H9 (cell line): ENCODE measurements around the gene SYNE2. TPM values are rescaled to one million over a fixed set of nuclear protein-coding genes. Genes with fewer than 3 reads are reported as not detected.
"Not testable (repeated sequence)": the region's sequence is repeated elsewhere in the genome, so short reads cannot be mapped to it uniquely, and the experiment has no call there.

Experiments used
- DNase-seq: peaks from one replicate; pipeline ENCODE4 v3.0.0-alpha.2; 2017
- H2AFZ ChIP-seq: one replicate; pipeline ENCODE4 v1.6.1; 2013; ENCODE audit warnings: mild to moderate bottlenecking, low read length, control low read depth, moderate library complexity
- H2AK5ac ChIP-seq: 2 replicates; pipeline ENCODE4 v1.6.1; 2013; ENCODE audit warnings: low read length, control low read depth, mixed read lengths; ENCODE audit not compliant: insufficient read length
- H2BK120ac ChIP-seq: one replicate; pipeline ENCODE4 v1.6.1; 2013; ENCODE audit warnings: low read depth, mild to moderate bottlenecking, low read length, control low read depth, inconsistent platforms; ENCODE audit not compliant: poor library complexity, severe bottlenecking
- H2BK12ac ChIP-seq: 2 replicates; pipeline ENCODE4 v1.6.1; 2013; ENCODE audit warnings: low read length, control low read depth, mixed read lengths, low read depth; ENCODE audit not compliant: insufficient read length
- H2BK15ac ChIP-seq: 2 replicates; pipeline ENCODE4 v1.6.1; 2013; ENCODE audit warnings: low read depth, low read length, control low read depth
- H2BK20ac ChIP-seq: one replicate; pipeline ENCODE4 v1.6.1; 2013; ENCODE audit warnings: low read depth, mild to moderate bottlenecking, low read length, control low read depth, inconsistent platforms; ENCODE audit not compliant: poor library complexity, severe bottlenecking
- H2BK5ac ChIP-seq: 2 replicates; pipeline ENCODE4 v1.6.1; 2013; ENCODE audit warnings: low read length, control low read depth, mixed read lengths; ENCODE audit not compliant: insufficient read length
- H3K14ac ChIP-seq: 2 replicates; pipeline ENCODE4 v1.6.1; 2013; ENCODE audit warnings: low read length, control low read depth; ENCODE audit not compliant: insufficient read depth
- H3K18ac ChIP-seq: 2 replicates; pipeline ENCODE4 v1.6.1; 2013; ENCODE audit warnings: low read depth, mild to moderate bottlenecking, mixed read lengths, low read length, control low read depth; ENCODE audit not compliant: insufficient read length
- H3K23ac ChIP-seq: 2 replicates; pipeline ENCODE4 v1.6.1; 2013; ENCODE audit warnings: low read length, control low read depth, mixed read lengths, low read depth; ENCODE audit not compliant: insufficient read length
- H3K23me2 ChIP-seq: 2 replicates; pipeline ENCODE4 v1.6.1; 2013; ENCODE audit warnings: low read depth, mild to moderate bottlenecking, mixed read lengths, low read length, control low read depth; ENCODE audit not compliant: insufficient read length, poor library complexity, severe bottlenecking
- H3K27ac ChIP-seq: 2 replicates; pipeline ENCODE4 v1.5.1; 2013; ENCODE audit warnings: low read length, control low read depth, mixed read lengths, low read depth; ENCODE audit not compliant: insufficient read length
- H3K27me3 ChIP-seq: 2 replicates; pipeline ENCODE4 v1.6.1; 2013; ENCODE audit warnings: low read length, control low read depth, inconsistent platforms; ENCODE audit not compliant: insufficient read depth
- H3K4ac ChIP-seq: 2 replicates; pipeline ENCODE4 v1.6.1; 2013; ENCODE audit warnings: low read depth, mild to moderate bottlenecking, control low read depth, inconsistent platforms, low read length, moderate library complexity
- H3K4me1 ChIP-seq: 2 replicates; pipeline ENCODE4 v1.6.1; 2013; ENCODE audit warnings: low read length, control low read depth, inconsistent platforms; ENCODE audit not compliant: insufficient read depth
- H3K4me2 ChIP-seq: 2 replicates; pipeline ENCODE4 v1.6.1; 2013; ENCODE audit warnings: low read length, control low read depth, mixed read lengths; ENCODE audit not compliant: insufficient read length, insufficient read depth
- H3K56ac ChIP-seq: 2 replicates; pipeline ENCODE4 v1.6.1; 2013; ENCODE audit warnings: low read depth, mild to moderate bottlenecking, mixed read lengths, low read length, control low read depth; ENCODE audit not compliant: insufficient read length
- H3K79me1 ChIP-seq: 2 replicates; pipeline ENCODE4 v1.6.1; 2013; ENCODE audit warnings: low read depth, mild to moderate bottlenecking, moderate library complexity, low read length, control low read depth, inconsistent platforms; ENCODE audit not compliant: insufficient read depth, poor library complexity, severe bottlenecking
- H3K79me2 ChIP-seq: 2 replicates; pipeline ENCODE4 v1.6.1; 2013; ENCODE audit warnings: low read length, control low read depth, inconsistent platforms; ENCODE audit not compliant: insufficient read depth
- H3K9ac ChIP-seq: 2 replicates; pipeline ENCODE4 v1.6.1; 2013; ENCODE audit warnings: low read length, control low read depth, mixed read lengths; ENCODE audit not compliant: insufficient read length; ENCODE audit errors: extremely low read depth
- H3K9me3 ChIP-seq: one replicate; pipeline ENCODE4 v1.6.1; 2013; ENCODE audit warnings: low read depth, low read length, inconsistent platforms; ENCODE audit not compliant: control insufficient read depth
- H3T11ph ChIP-seq: one replicate; pipeline ENCODE4 v1.6.1; 2013; ENCODE audit warnings: mild to moderate bottlenecking, low read length, control low read depth, inconsistent platforms
- H4K20me1 ChIP-seq: one replicate; pipeline ENCODE4 v1.6.1; 2013; ENCODE audit not compliant: control insufficient read depth, insufficient read length, insufficient read depth
- H4K5ac ChIP-seq: 2 replicates; pipeline ENCODE4 v1.6.1; 2013; ENCODE audit warnings: low read depth, mild to moderate bottlenecking, mixed read lengths, low read length, control low read depth; ENCODE audit not compliant: insufficient read length
- H4K8ac ChIP-seq: replicated peaks from 2 replicates; pipeline ENCODE4 v1.6.1; 2013; ENCODE audit warnings: low read length, control low read depth, mixed read lengths, low read depth; ENCODE audit not compliant: insufficient read length
- H4K91ac ChIP-seq: 2 replicates; pipeline ENCODE4 v1.6.1; 2013; ENCODE audit warnings: low read depth, mild to moderate bottlenecking, moderate library complexity, mixed read lengths, low read length, control low read depth; ENCODE audit not compliant: insufficient read length
- H3K27ac Mint-ChIP-seq, 3 experiments: 2 replicates in 2 of 3; 3 replicates in 1 of 3; pipeline ENCODE4 v1.8.0; 2020 to 2021; ENCODE audit warnings: mixed read lengths in 3 of 3, mild to moderate bottlenecking in 1 of 3, moderate library complexity in 1 of 3
- H3K27me3 Mint-ChIP-seq: 2 replicates; pipeline ENCODE4 v1.8.0; 2021; ENCODE audit warnings: low read depth, mild to moderate bottlenecking, moderate library complexity, mixed read lengths
- H3K36me3 Mint-ChIP-seq, 3 experiments: 2 replicates in 2 of 3; 3 replicates in 1 of 3; pipeline ENCODE4 v1.8.0; 2020 to 2021; ENCODE audit warnings: low read depth in 3 of 3, mixed read lengths in 3 of 3; ENCODE audit not compliant: insufficient read depth in 1 of 3
- H3K4me1 Mint-ChIP-seq, 2 experiments: 2 replicates each; pipeline ENCODE4 v1.8.0; 2020; ENCODE audit warnings: mixed read lengths in 2 of 2
- H3K4me3 Mint-ChIP-seq, 2 experiments: 2 replicates in 1 of 2; 3 replicates in 1 of 2; pipeline ENCODE4 v1.8.0; 2020 to 2021; ENCODE audit warnings: mild to moderate bottlenecking in 2 of 2, mixed read lengths in 2 of 2, moderate library complexity in 1 of 2
- H3K9me3 Mint-ChIP-seq, 2 experiments: 2 replicates in 1 of 2; 3 replicates in 1 of 2; pipeline ENCODE4 v1.8.0; 2020; ENCODE audit warnings: mild to moderate bottlenecking in 2 of 2, mixed read lengths in 2 of 2, moderate library complexity in 1 of 2
- WGBS: extraction: QIAGEN DNeasy Blood & Tissue Kit; methylation state at CpG from one replicate; pipeline ENCODE4 v1.1.7; 2013; ENCODE audit warnings: missing lambda C conversion rate, low lambda C conversion rate, mixed read lengths; ENCODE audit not compliant: insufficient read length; ENCODE audit errors: extremely low coverage; 5-methylcytosine and 5-hydroxymethylcytosine counted together
- total RNA-seq: library from RNA; stranded (reverse); gene quantifications from 2 replicates; pipeline ENCODE4 v1.2.1, GENCODE V29; 2021
- TF ChIP-seq, protein P1 (sequence below): fragments of 200-600 bp; sonication (generic); conservative IDR thresholded peaks from 3 replicates; pipeline ENCODE4 v1.8.0; 2021; ENCODE audit warnings: antibody characterized with exemption, mild to moderate bottlenecking

The SYNE2 gene
- total RNA-seq, 1 experiment from 2014 or later: 43.3 TPM

DNA sequence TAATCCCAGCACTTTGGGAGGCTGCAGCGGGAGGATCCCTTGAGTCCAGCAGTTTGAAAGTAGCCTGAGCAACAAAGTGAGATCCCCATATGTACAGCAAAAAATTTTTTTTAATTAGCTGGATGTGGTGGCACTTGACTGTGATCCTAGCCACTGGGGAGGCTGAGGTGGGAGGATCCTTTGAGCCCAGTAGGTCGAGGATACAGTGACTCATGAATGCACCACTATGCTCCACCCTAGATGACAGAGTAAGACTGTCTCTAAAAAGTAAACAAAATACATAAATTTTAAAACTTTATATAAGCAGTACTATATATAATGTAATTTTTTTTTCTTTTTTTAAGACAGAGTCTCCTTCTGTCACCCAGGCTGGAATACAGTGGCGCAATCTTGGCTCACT, 326.0 kb downstream of the SYNE2 start:
- Histone ChIP-seq H2BK5ac (no peak overlapping the region), H4K5ac (no peak overlapping the region), H3K79me2 (no peaks in the 10 kb centered on the region), H3K4me2 (no peak overlapping the region), H3K4ac (no peak overlapping the region), H3K4me1 (no peaks in the 10 kb centered on the region), H2BK20ac (no peak overlapping the region), H3K56ac (no peak overlapping the region), H3K23me2 (no peaks in the 10 kb centered on the region), H3K14ac (no peak overlapping the region), H4K20me1 (no peaks in the 10 kb centered on the region), H3K18ac (no peak overlapping the region), H3K9ac (no peak overlapping the region), H3K23ac (no peak overlapping the region), H3K27ac (no peak overlapping the region), H3K9me3 (no peaks in the 10 kb centered on the region), H2BK12ac (no peak overlapping the region), H3K27me3 (no peaks in the 10 kb centered on the region), H2BK15ac (no peak overlapping the region), H2AK5ac (no peak overlapping the region), H4K8ac (no peak overlapping the region), H2BK120ac (no peak overlapping the region), H3T11ph (no peak overlapping the region), H2AFZ (no peak overlapping the region), H4K91ac (no peak overlapping the region), H3K79me1 (no peaks in the 10 kb centered on the region)
- Mint-ChIP-seq H3K36me3 (peaks cover 9 to 40% (median 34%) of the 10 kb centered on the region in 3 experiments; a peak in 6 of 7 replicates), H3K27ac (no peak overlapping the region), H3K27me3 (no peaks in the 10 kb centered on the region), H3K4me1 (peaks cover 0 to 3% of the 10 kb centered on the region in 2 experiments; a peak in 2 of 4 replicates), H3K4me3 (no peak overlapping the region), H3K9me3 (peaks cover 9 to 11% of the 10 kb centered on the region in 2 experiments; a peak in 4 of 5 replicates)
- TF ChIP-seq, protein P1, sequence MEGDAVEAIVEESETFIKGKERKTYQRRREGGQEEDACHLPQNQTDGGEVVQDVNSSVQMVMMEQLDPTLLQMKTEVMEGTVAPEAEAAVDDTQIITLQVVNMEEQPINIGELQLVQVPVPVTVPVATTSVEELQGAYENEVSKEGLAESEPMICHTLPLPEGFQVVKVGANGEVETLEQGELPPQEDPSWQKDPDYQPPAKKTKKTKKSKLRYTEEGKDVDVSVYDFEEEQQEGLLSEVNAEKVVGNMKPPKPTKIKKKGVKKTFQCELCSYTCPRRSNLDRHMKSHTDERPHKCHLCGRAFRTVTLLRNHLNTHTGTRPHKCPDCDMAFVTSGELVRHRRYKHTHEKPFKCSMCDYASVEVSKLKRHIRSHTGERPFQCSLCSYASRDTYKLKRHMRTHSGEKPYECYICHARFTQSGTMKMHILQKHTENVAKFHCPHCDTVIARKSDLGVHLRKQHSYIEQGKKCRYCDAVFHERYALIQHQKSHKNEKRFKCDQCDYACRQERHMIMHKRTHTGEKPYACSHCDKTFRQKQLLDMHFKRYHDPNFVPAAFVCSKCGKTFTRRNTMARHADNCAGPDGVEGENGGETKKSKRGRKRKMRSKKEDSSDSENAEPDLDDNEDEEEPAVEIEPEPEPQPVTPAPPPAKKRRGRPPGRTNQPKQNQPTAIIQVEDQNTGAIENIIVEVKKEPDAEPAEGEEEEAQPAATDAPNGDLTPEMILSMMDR: no peak
- no peak for DNase-seq
- no CpG with 5 or more reads among the region's 3 CpGs for WGBS

DNA sequence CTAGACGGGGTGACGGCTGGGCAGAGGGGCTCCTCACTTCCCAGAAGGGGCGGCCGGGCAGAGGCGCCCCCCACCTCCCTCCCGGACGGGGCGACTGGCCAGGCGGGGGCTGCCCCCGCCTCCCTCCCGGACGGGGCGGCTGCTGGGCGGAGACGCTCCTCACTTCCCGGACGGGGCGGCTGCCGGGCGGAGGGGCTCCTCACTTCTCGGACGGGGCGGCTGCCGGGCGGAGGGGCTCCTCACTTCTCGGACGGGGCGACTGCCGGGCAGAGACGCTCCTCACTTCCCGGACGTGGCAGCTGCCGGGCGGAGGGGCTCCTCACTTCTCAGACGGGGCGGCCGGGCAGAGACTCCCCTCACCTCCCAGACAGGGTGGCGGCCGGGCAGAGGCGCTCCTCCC, 330.1 kb downstream of the SYNE2 start:
- H4K5ac ChIP-seq, DNase-seq, H3K27ac ChIP-seq, H2AK5ac ChIP-seq, H3K4me2 ChIP-seq, H3T11ph ChIP-seq, H3K27me3 ChIP-seq, H3K4ac ChIP-seq, H4K8ac ChIP-seq, H3K56ac ChIP-seq, H3K14ac ChIP-seq, H3K4me1 ChIP-seq, H3K27me3 Mint-ChIP-seq, H4K91ac ChIP-seq, H2BK120ac ChIP-seq, H3K4me3 Mint-ChIP-seq, H3K9ac ChIP-seq, H3K79me2 ChIP-seq, H4K20me1 ChIP-seq, H2BK20ac ChIP-seq, H2BK12ac ChIP-seq, H3K9me3 ChIP-seq, H2BK5ac ChIP-seq, H3K23me2 ChIP-seq, H2AFZ ChIP-seq, H3K18ac ChIP-seq, H2BK15ac ChIP-seq, H3K27ac Mint-ChIP-seq, H3K79me1 ChIP-seq, H3K23ac ChIP-seq: not testable (repeated sequence)
- peaks cover 20 to 23% of the 10 kb centered on the region in 2 experiments for H3K4me1 Mint-ChIP-seq
- no CpG with 5 or more reads among the region's 40 CpGs for WGBS
- peaks cover 24 to 26% of the 10 kb centered on the region in 2 experiments for H3K9me3 Mint-ChIP-seq
- peaks cover 23 to 47% (median 38%) of the 10 kb centered on the region in 3 experiments for H3K36me3 Mint-ChIP-seq
